GM23248 (cell line): ENCODE measurements around the gene IP6K3. TPM values are rescaled to one million over a fixed set of nuclear protein-coding genes. Genes with fewer than 3 reads are reported as not detected.
A peak's percentile ranks its signal among the peaks of the same experiment; 100 is the strongest.

ENCODE experiments used
- DNase-seq: peaks from one replicate; pipeline ENCODE4 v3.0.0-alpha.2; 2015
- H2AFZ ChIP-seq: fragments of 200-600 bp; sonication (generic); 2 replicates; pipeline ENCODE4 v1.6.1; 2016; ENCODE audit warnings: antibody characterized with exemption
- H3F3A ChIP-seq: fragments of 200-600 bp; sonication (generic); 2 replicates; pipeline ENCODE4 v1.6.1; 2016; ENCODE audit warnings: mild to moderate bottlenecking, antibody characterized with exemption, mixed run types; ENCODE audit not compliant: insufficient read depth
- H3K27ac ChIP-seq: fragments of 200-600 bp; sonication (generic); 2 replicates; pipeline ENCODE4 v1.5.1; 2016; ENCODE audit warnings: mild to moderate bottlenecking
- H3K27me3 ChIP-seq: fragments of 200-600 bp; sonication (generic); replicated peaks from 2 replicates; pipeline ENCODE4 v1.6.1; 2016; ENCODE audit warnings: mild to moderate bottlenecking; ENCODE audit not compliant: insufficient read depth
- H3K36me3 ChIP-seq: fragments of 200-600 bp; sonication (generic); 2 replicates; pipeline ENCODE4 v1.6.1; 2016; ENCODE audit warnings: low read depth, mild to moderate bottlenecking
- H3K4me1 ChIP-seq: fragments of 200-600 bp; sonication (generic); 2 replicates; pipeline ENCODE4 v1.6.1; 2016; ENCODE audit warnings: mild to moderate bottlenecking; ENCODE audit not compliant: insufficient read depth
- H3K4me2 ChIP-seq: fragments of 200-600 bp; sonication (generic); one replicate; pipeline ENCODE4 v1.6.1; 2016; ENCODE audit warnings: mild to moderate bottlenecking; ENCODE audit not compliant: unreplicated experiment
- H3K4me3 ChIP-seq: fragments of 200-600 bp; sonication (generic); 2 replicates; pipeline ENCODE4 v1.5.1; 2016; ENCODE audit warnings: mild to moderate bottlenecking
- H3K79me2 ChIP-seq: fragments of 200-600 bp; sonication (generic); 2 replicates; pipeline ENCODE4 v1.6.1; 2016; ENCODE audit warnings: mild to moderate bottlenecking; ENCODE audit not compliant: insufficient read depth
- H3K9ac ChIP-seq: fragments of 200-600 bp; sonication (generic); 2 replicates; pipeline ENCODE4 v1.6.1; 2016; ENCODE audit warnings: mild to moderate bottlenecking
- H3K9me2 ChIP-seq: fragments of 200-600 bp; sonication (generic); 2 replicates; pipeline ENCODE4 v1.6.1; 2016; ENCODE audit warnings: mixed run types, mild to moderate bottlenecking, moderate library complexity; ENCODE audit not compliant: insufficient read depth
- H3K9me3 ChIP-seq: fragments of 200-600 bp; sonication (generic); one replicate; pipeline ENCODE4 v1.6.1; 2017; ENCODE audit warnings: low read depth
- H4K20me1 ChIP-seq: fragments of 200-600 bp; sonication (generic); 2 replicates; pipeline ENCODE4 v1.6.0; 2016; ENCODE audit not compliant: insufficient read depth
- EZH2 ChIP-seq: fragments of 200-600 bp; sonication (generic); IDR thresholded peaks from 2 replicates; pipeline ENCODE4 v1.6.1; 2018; ENCODE audit warnings: antibody characterized with exemption, mild to moderate bottlenecking; ENCODE audit not compliant: insufficient read depth, poor library complexity, severe bottlenecking
- EZH2phosphoT487 ChIP-seq: fragments of 200-600 bp; sonication (generic); IDR thresholded peaks from 2 replicates; pipeline ENCODE4 v1.6.1; 2018; ENCODE audit warnings: antibody characterized with exemption, moderate library complexity, mild to moderate bottlenecking, low read depth; ENCODE audit not compliant: insufficient read depth
- WGBS, 2 experiments: methylation state at CpG; one replicate each; pipeline ENCODE4 v1.1.6; 2015 to 2017; ENCODE audit warnings: low lambda C conversion rate in 2 of 2, low coverage in 1 of 2; ENCODE audit errors: missing lambda C conversion rate in 2 of 2; 5-methylcytosine and 5-hydroxymethylcytosine counted together
- in situ Hi-C: fragments of 300-500 bp; cut with MboI; formaldehyde crosslinking; loops from 2 replicates; pipeline ENCODE4 v1.15.0; 2020
- polyA plus RNA-seq: library from polyadenylated mRNA; unstranded; fragments of >200 nt; fragmentation: Nextera tagmentation; extraction: Ambion mirVana; gene quantifications from 2 replicates; pipeline ENCODE4 v1.2.1, GENCODE V29; 2016
- total RNA-seq: library from RNA; depleted of rRNA; stranded (reverse); fragments of >200 nt; shearing (Covaris generic); gene quantifications from 2 replicates; pipeline ENCODE4 v1.2.3, GENCODE V29; 2014

The IP6K3 gene
- total and polyA plus RNA-seq, 2 experiments from 2014 or later, result not detected

GRCh38 chr6:33677689-33678088 is 69.0 kb downstream of the IP6K3 start:
- TF ChIP-seq EZH2, result no peak
- no peak for TF ChIP-seq EZH2phosphoT487
- Histone ChIP-seq H3K79me2 (no peaks in the 10 kb centered on the region), H4K20me1 (no peaks in the 10 kb centered on the region), H3K36me3 (no peaks in the 10 kb centered on the region), H2AFZ (no peak overlapping the region), H3K9me2 (no peaks in the 10 kb centered on the region), H3K4me1 (peaks cover 34% of the 10 kb centered on the region), H3K4me3 (no peak overlapping the region), H3K27me3 (no peaks in the 10 kb centered on the region), H3K9ac (no peak overlapping the region), H3F3A (peaks cover 20% of the 10 kb centered on the region; the same call in 1 of the 2 replicates), H3K27ac (peak overlapping the region; percentile 43; the same call in 1 of the 2 replicates), H3K4me2 (no peak overlapping the region), H3K9me3 (no peaks in the 10 kb centered on the region)
- no peak for DNase-seq
- 75 to 90% methylated on average over 2 of the region's 2 CpGs for WGBS, 2 experiments
- in situ Hi-C loops, result no loop called here

DNA sequence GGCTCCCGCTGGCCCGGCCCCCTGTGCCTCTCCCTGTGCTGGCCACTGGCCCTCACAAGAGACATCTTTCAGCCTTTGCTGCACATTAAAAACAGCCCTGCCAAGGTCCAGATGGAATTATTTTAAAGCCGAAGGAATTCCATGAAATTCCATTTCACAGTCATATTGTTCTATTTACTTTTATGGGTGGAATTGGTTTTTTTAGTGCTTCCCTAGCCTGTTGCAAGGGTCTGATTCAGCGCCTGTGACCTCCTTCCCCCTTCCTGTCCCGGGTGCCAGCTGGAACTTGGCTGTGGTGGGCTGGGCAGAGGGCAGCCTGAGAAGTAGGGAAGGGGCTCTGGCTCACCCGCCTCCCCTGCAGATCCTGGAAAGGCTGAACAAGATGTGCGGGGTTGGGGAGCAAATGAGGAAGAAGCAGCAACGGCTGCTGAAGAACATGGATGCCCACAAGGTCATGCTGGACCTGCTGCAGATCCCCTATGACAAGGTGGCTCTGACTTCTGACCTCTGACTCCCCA is 69.5 kb downstream of the IP6K3 start:
- Histone ChIP-seq H3K9me3 (no peaks in the 10 kb centered on the region), H3K79me2 (no peaks in the 10 kb centered on the region)

GRCh38 chr6:33676416-33677142 is 70.1 kb downstream of the IP6K3 start:
- peak overlapping the region; percentile 32 for H3K4me2 ChIP-seq
- 60 to 69% methylated on average over 11 to 15 of the region's 15 CpGs for WGBS, 2 experiments
- no peaks in the 10 kb centered on the region for H3K9me3 ChIP-seq
- DNase-seq, result no peak
- H3K27ac ChIP-seq, result peak overlapping the region; percentile 43
- H3F3A ChIP-seq, result peaks cover 20% of the 10 kb centered on the region; the same call in 1 of the 2 replicates
- H3K27me3 ChIP-seq, result no peaks in the 10 kb centered on the region
- H3K4me1 ChIP-seq, result peaks cover 38% of the 10 kb centered on the region
- no peak for TF ChIP-seq EZH2
- no peak for TF ChIP-seq EZH2phosphoT487
- H4K20me1 ChIP-seq, result no peaks in the 10 kb centered on the region
- peak overlapping the region; percentile 10; the same call in 1 of the 2 replicates for H3K9ac ChIP-seq
- no peak overlapping the region for H2AFZ ChIP-seq
- H3K4me3 ChIP-seq, result no peak overlapping the region
- in situ Hi-C loops, result no loop called here
- no peaks in the 10 kb centered on the region for H3K36me3 ChIP-seq
- no peaks in the 10 kb centered on the region for H3K9me2 ChIP-seq
- H3K79me2 ChIP-seq, result no peaks in the 10 kb centered on the region

More for the DNA sequence above, 69.5 kb downstream of the IP6K3 start:
- H3K4me2 ChIP-seq, result peak overlapping the region; percentile 32
- TF ChIP-seq EZH2phosphoT487 (no peak), EZH2 (no peak)
- DNase-seq, result peak; percentile 72
- H3K9me2 ChIP-seq, result no peaks in the 10 kb centered on the region
- H3K9ac ChIP-seq, result peak overlapping the region; percentile 10; the same call in 1 of the 2 replicates
- H3F3A ChIP-seq, result peaks cover 20% of the 10 kb centered on the region; the same call in 1 of the 2 replicates
- H3K4me3 ChIP-seq, result no peak overlapping the region
- H3K27me3 ChIP-seq, result no peaks in the 10 kb centered on the region
- H3K27ac ChIP-seq, result peak overlapping the region; percentile 43
- H3K4me1 ChIP-seq, result peaks cover 38% of the 10 kb centered on the region
- H3K36me3 ChIP-seq, result no peaks in the 10 kb centered on the region
- H2AFZ ChIP-seq, result no peak overlapping the region
- H4K20me1 ChIP-seq, result no peaks in the 10 kb centered on the region
- whole genome bisulfite sequencing, 2 experiments, result 17 to 22% methylated on average over 8 of the region's 8 CpGs
- in situ Hi-C loops, result no loop called here

DNA sequence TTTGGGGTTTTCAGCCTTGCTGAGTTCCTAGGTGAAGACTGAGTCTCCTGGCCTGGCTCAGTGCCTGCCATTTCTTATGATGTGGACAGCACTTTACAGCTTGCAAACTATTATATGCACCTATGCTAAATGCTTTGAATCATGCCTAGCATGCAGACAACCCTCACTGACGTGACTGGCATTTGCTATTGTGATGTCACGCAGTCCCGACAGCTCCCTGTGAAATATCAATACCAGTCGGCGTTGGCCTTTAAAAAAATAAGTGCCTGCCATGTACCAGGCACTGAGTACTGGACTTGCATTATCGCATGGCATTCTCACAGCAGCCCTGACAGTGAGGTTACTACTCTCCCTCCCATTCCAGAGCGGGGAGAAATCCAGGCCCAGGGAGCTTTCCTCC is 70.7 kb downstream of the IP6K3 start:
- in situ Hi-C loops, result no loop called here
- H3K27ac ChIP-seq, result no peak overlapping the region
- no peaks in the 10 kb centered on the region for H3K36me3 ChIP-seq
- WGBS, 2 experiments, result 88 to 89% methylated on average over 7 of the region's 7 CpGs
- no peaks in the 10 kb centered on the region for H3K27me3 ChIP-seq
- no peak overlapping the region for H3K4me3 ChIP-seq
- peaks cover 20% of the 10 kb centered on the region; the same call in 1 of the 2 replicates for H3F3A ChIP-seq
- no peaks in the 10 kb centered on the region for H3K9me2 ChIP-seq
- H3K4me2 ChIP-seq, result no peak overlapping the region
- H3K9me3 ChIP-seq, result no peaks in the 10 kb centered on the region
- peaks cover 38% of the 10 kb centered on the region for H3K4me1 ChIP-seq
- no peaks in the 10 kb centered on the region for H4K20me1 ChIP-seq
- H3K9ac ChIP-seq, result no peak overlapping the region
- no peak for DNase-seq
- no peaks in the 10 kb centered on the region for H3K79me2 ChIP-seq
- TF ChIP-seq EZH2, result no peak
- TF ChIP-seq EZH2phosphoT487, result no peak
- H2AFZ ChIP-seq, result no peak overlapping the region
